ENCODE data around the gene DTNB. TPM values are rescaled to one million over a fixed set of nuclear protein-coding genes. Genes with fewer than 3 reads are reported as not detected.

Gene DTNB
- polyA plus RNA-seq, 1 donor from 2014 or later = 22.5 TPM

DNA sequence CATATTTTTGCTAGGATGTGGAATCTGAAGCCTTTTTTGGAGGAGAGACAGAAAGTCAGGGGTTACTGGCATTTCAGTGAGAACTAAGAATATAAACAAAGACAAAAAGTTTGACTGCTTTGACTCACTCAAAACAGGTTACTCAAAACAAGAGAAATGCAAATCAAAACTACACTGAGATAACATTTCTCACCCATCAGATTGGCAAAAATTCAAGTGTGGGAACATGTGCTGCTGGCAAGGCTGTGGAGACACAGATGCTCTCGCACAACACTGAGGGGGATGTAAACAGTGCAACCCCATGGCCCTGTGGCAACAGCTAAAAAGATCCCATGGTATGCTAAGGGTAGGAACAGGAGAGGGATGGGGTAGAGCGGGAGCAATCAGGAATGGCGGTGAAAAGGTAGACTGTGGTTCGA lies 86.6 kb downstream of the DTNB start:
- Histone ChIP-seq H3K27me3 (ENCODE audit: insufficient read depth, low read depth, low read length) (no peaks in the 10 kb centered on the region), H3K9ac (ENCODE audit: low read length) (no peak overlapping the region), H3K79me2 (replicated peaks; ENCODE audit: insufficient read depth, low read length) (no peaks in the 10 kb centered on the region), H3K4me2 (ENCODE audit: low read length) (no peak overlapping the region), H3K36me3 (ENCODE audit: insufficient read depth, low read length) (no peaks in the 10 kb centered on the region), H3K27ac (ENCODE audit: low read length) (no peak overlapping the region), H3K4me3 (ENCODE audit: low read length) (no peak overlapping the region), H3F3A (ENCODE audit: insufficient read depth, low read length, poor library complexity, severe bottlenecking) (no peaks in the 10 kb centered on the region), H3K9me2 (ENCODE audit: insufficient read depth, low read length) (no peaks in the 10 kb centered on the region), H2AFZ (ENCODE audit: low read depth, low read length) (no peak overlapping the region), H4K20me1 (ENCODE audit: insufficient read depth) (no peaks in the 10 kb centered on the region), H3K9me3 (ENCODE audit: low read length) (no peaks in the 10 kb centered on the region)
- TF ChIP-seq TAF1 (IDR thresholded peaks at IDR 0.05; ENCODE audit: low read depth) (no peak), EZH2 (IDR thresholded peaks at IDR 0.05; ENCODE audit: borderline replicate concordance, insufficient read depth, low read length, poor library complexity, severe bottlenecking) (no peak), RAD21 (conservative IDR thresholded peaks at IDR 0.05) (no peak), SMC3 (conservative IDR thresholded peaks at IDR 0.05; ENCODE audit: poor library complexity) (no peak), CTCF (IDR thresholded peaks at IDR 0.05; ENCODE audit: poor library complexity, severe bottlenecking) (no peak), MXI1 (conservative IDR thresholded peaks at IDR 0.05; ENCODE audit: poor library complexity, severe bottlenecking) (no peak), POLR2AphosphoS5 (IDR thresholded peaks at IDR 0.05) (no peak), REST (IDR thresholded peaks at IDR 0.05; ENCODE audit: borderline replicate concordance) (no peak), EP300 (conservative IDR thresholded peaks at IDR 0.05; ENCODE audit: poor library complexity, severe bottlenecking) (no peak)

GRCh38 chr2:25585189-25585588 lies 88.2 kb downstream of the DTNB start:
- no peak overlapping the region for H3K27ac ChIP-seq (ENCODE audit: low read length)
- no peak overlapping the region for H3K4me3 ChIP-seq (ENCODE audit: low read length)
- H3K79me2 ChIP-seq (replicated peaks; ENCODE audit: insufficient read depth, low read length) = no peaks in the 10 kb centered on the region
- no peak overlapping the region for H2AFZ ChIP-seq (ENCODE audit: low read depth, low read length)
- H3K9me3 ChIP-seq (ENCODE audit: low read length) = no peaks in the 10 kb centered on the region
- no peak overlapping the region for H3K9ac ChIP-seq (ENCODE audit: low read length)
- H3F3A ChIP-seq (ENCODE audit: insufficient read depth, low read length, poor library complexity, severe bottlenecking) = no peaks in the 10 kb centered on the region
- no peaks in the 10 kb centered on the region for H4K20me1 ChIP-seq (ENCODE audit: insufficient read depth)
- no peaks in the 10 kb centered on the region for H3K9me2 ChIP-seq (ENCODE audit: insufficient read depth, low read length)
- TF ChIP-seq EZH2 (IDR thresholded peaks at IDR 0.05; ENCODE audit: borderline replicate concordance, insufficient read depth, low read length, poor library complexity, severe bottlenecking) = no peak
- no peak for TF ChIP-seq POLR2AphosphoS5 (IDR thresholded peaks at IDR 0.05)
- no peak for TF ChIP-seq CTCF (IDR thresholded peaks at IDR 0.05; ENCODE audit: poor library complexity, severe bottlenecking)
- no peak for TF ChIP-seq REST (IDR thresholded peaks at IDR 0.05; ENCODE audit: borderline replicate concordance)
- H3K27me3 ChIP-seq (ENCODE audit: insufficient read depth, low read depth, low read length) = no peaks in the 10 kb centered on the region
- no peak overlapping the region for H3K4me2 ChIP-seq (ENCODE audit: low read length)
- no peaks in the 10 kb centered on the region for H3K36me3 ChIP-seq (ENCODE audit: insufficient read depth, low read length)
